ENCODE data around the gene NDC80.
"Not testable (repeated sequence)": the region's sequence is repeated elsewhere in the genome, so short reads cannot be mapped to it uniquely, and the experiment has no call there.

The NDC80 gene

DNA sequence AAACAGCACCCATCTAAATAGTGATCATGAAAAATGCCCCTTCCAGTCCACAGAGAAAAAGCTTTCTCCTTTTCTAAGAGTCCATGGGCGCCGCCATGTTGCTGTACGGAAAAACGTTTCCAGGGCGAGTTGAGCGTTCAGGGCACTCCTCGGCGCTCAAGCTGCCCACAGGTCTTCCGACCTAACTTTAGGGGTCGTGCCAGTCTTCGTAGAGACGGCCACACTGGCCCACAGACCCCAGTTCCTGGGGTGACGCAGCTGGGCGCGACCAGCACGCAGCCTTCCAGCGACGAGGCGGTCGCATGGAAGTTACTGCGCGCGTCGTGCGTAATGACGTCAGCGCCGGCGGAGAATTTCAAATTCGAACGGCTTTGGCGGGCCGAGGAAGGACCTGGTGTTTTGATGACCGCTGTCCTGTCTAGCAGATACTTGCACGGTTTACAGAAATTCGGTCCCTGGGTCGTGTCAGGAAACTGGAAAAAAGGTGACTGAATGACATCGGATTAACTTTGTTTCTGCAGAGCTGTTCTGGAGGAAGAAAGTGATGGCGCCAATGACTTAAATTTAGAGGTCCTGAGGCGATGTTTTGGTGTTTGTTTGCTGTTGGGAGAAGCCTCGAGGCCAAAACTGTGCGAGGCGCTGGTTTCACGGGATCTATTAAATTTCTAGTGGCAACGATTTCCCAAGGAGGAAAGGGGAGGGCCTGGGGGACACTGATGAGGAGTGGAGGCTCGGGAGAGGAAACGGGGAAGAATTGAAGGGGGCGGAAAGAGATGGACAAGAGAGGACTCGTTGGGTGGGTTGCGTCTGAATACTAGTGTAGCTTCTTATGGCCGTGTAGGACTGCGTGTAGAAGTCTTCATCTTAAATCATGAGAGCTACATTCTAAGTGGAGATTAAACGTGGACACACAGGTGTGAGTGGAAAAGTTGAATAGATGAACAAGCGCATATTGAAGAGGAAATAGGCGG lies at the start of gene NDC80, which contains the start of gene METTL4:
NDC80 (plus strand) TSS at position 358 of the 971 bp plus-strand sequence. CDS start 1,429 bp downstream, outside the sequence.
METTL4 (minus strand) TSS at position 306 of the 971 bp plus-strand sequence. CDS start 4,289 bp downstream, outside the sequence.
- peaks cover 24 to 42% (median 38%) of the 10 kb centered on the region in 10 experiments for H3K4me1 ChIP-seq

GRCh38 chr18:2522112-2522511 lies 49.2 kb upstream of the NDC80 start:
- no peak for TF ChIP-seq Cebpa-rat (IDR thresholded peaks at IDR 0.05)
- Histone ChIP-seq H3K27ac (no peak overlapping the region), H3K4me1 (peaks cover 0 to 11% (median 5%) of the 10 kb centered on the region in 10 experiments; a peak in 8 of 20 replicates), H3K36me3 (no peaks in the 10 kb centered on the region), H3K4me3 (no peak overlapping the region), H3K9ac (no peak overlapping the region), H4K20me1 (no peaks in the 10 kb centered on the region), H3K4me2 (peak overlapping the region in 10 of 11 experiments; percentile 1 to 61 (median 21); a peak in 12 of 22 replicates), H3K9me3 (replicated peaks in 1 of 11) (peaks cover 0 to 10% (median 0%) of the 10 kb centered on the region in 11 experiments; a peak in 2 of 22 replicates), H3K27me3 (no peaks in the 10 kb centered on the region)

More for the DNA sequence above, at the start of gene NDC80, which contains the start of gene METTL4:
- Histone ChIP-seq H3K9me3 (replicated peaks in 1 of 11) (no peaks in the 10 kb centered on the region), H3K27me3 (no peaks in the 10 kb centered on the region), H3K36me3 (peaks cover 6 to 43% (median 24%) of the 10 kb centered on the region in 11 experiments; a peak in 21 of 22 replicates), H3K4me3 (peak within 1 kb of the TSS; percentile 63 to 91 (median 79)), H3K4me2 (peak within 1 kb of the TSS; percentile 79 to 94 (median 83)), H3K27ac (peak within 1 kb of the TSS; percentile 88 to 99 (median 95)), H4K20me1 (peaks cover 0 to 8% (median 0%) of the 10 kb centered on the region in 11 experiments; a peak in 2 of 22 replicates), H3K9ac (peak within 1 kb of the TSS; percentile 88 to 98 (median 91))
- TF ChIP-seq Cebpa-rat (IDR thresholded peaks at IDR 0.05), result no peak

DNA sequence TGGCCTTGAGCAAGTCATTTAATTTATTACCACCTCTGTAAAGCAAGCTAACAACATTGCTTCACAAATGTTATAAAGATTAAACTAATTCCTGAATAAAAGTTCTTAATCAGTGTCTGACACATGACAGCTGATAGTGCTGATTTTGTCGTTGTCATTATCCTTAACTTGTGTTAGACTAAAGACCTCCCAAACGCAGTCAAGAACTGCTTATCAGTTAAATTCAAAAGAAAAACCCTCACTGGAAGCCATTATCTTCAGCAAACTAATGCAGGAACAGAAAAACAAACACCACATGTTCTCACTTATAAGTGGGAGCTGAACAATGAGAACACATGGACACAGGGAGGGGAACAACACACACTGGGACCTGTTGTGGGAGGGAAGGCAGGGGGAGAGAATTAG lies 46.6 kb upstream of the NDC80 start:
- not testable (repeated sequence) for H4K20me1 ChIP-seq; H3K9ac ChIP-seq; H3K4me3 ChIP-seq; H3K36me3 ChIP-seq; H3K27me3 ChIP-seq; H3K4me2 ChIP-seq; H3K27ac ChIP-seq; H3K9me3 ChIP-seq (replicated peaks in 1 of 11)
- H3K4me1 ChIP-seq, result peaks cover 0 to 11% (median 5%) of the 10 kb centered on the region in 10 experiments; a peak in 7 of 20 replicates

- H3K36me3 ChIP-seq, result no peaks in the 10 kb centered on the region
- peaks cover 0 to 21% (median 12%) of the 10 kb centered on the region in 11 experiments; a peak in 16 of 22 replicates for H3K9me3 ChIP-seq (replicated peaks in 1 of 11)
- no peak overlapping the region for H3K9ac ChIP-seq
- no peaks in the 10 kb centered on the region for H4K20me1 ChIP-seq
- H3K4me3 ChIP-seq, result no peak overlapping the region
- no peak overlapping the region for H3K27ac ChIP-seq
- TF ChIP-seq Cebpa-rat (IDR thresholded peaks at IDR 0.05), result no peak
- H3K4me2 ChIP-seq, result no peak overlapping the region
- peaks cover 0 to 11% (median 5%) of the 10 kb centered on the region in 10 experiments; a peak in 7 of 20 replicates for H3K4me1 ChIP-seq
- H3K27me3 ChIP-seq, result no peaks in the 10 kb centered on the region
Observed at GRCh38 chr18:2526329-2526728, 45.0 kb upstream of the NDC80 start.

GRCh38 chr18:2529154-2529553 lies 42.2 kb upstream of the NDC80 start:
- TF ChIP-seq Cebpa-rat (IDR thresholded peaks at IDR 0.05), result no peak
- Histone ChIP-seq H3K4me2 (no peak overlapping the region), H3K27me3 (no peaks in the 10 kb centered on the region), H3K4me1 (peaks cover 0 to 5% (median under 1%) of the 10 kb centered on the region in 10 experiments; a peak in 8 of 20 replicates), H4K20me1 (no peaks in the 10 kb centered on the region), H3K9me3 (replicated peaks in 1 of 11) (peaks cover 18 to 49% (median 36%) of the 10 kb centered on the region in 11 experiments), H3K27ac (no peak overlapping the region), H3K36me3 (peaks cover 0 to 13% (median 6%) of the 10 kb centered on the region in 11 experiments; a peak in 6 of 22 replicates), H3K4me3 (no peak overlapping the region), H3K9ac (no peak overlapping the region)

- no peaks in the 10 kb centered on the region for H3K27me3 ChIP-seq
- peaks cover 18 to 54% (median 38%) of the 10 kb centered on the region in 11 experiments for H3K9me3 ChIP-seq (replicated peaks in 1 of 11)
- H3K36me3 ChIP-seq, result peaks cover 0 to 28% (median 6%) of the 10 kb centered on the region in 11 experiments; a peak in 9 of 22 replicates
- no peak overlapping the region for H3K27ac ChIP-seq
- no peak for TF ChIP-seq Cebpa-rat (IDR thresholded peaks at IDR 0.05)
- peaks cover 0 to 31% (median 20%) of the 10 kb centered on the region in 10 experiments; a peak in 15 of 20 replicates for H3K4me1 ChIP-seq
- no peak overlapping the region for H3K9ac ChIP-seq
- H4K20me1 ChIP-seq, result no peaks in the 10 kb centered on the region
- 0 out of 20 replicates have a peak overlapping the region, but pooled peaks of 1 of the 10 experiments have one; percentile 4 for H3K4me3 ChIP-seq
- H3K4me2 ChIP-seq, result no peak overlapping the region
Observed at GRCh38 chr18:2531751-2532150, 39.6 kb upstream of the NDC80 start.

GRCh38 chr18:2532797-2533196 lies 38.6 kb upstream of the NDC80 start:
- H3K9ac ChIP-seq, result no peak overlapping the region
- H3K27ac ChIP-seq, result no peak overlapping the region
- TF ChIP-seq Cebpa-rat (IDR thresholded peaks at IDR 0.05), result no peak
- H3K4me3 ChIP-seq, result no peak overlapping the region
- H3K4me2 ChIP-seq, result no peak overlapping the region
- H3K9me3 ChIP-seq (replicated peaks in 1 of 11), result peaks cover 18 to 59% (median 38%) of the 10 kb centered on the region in 11 experiments
- no peaks in the 10 kb centered on the region for H3K27me3 ChIP-seq
- no peaks in the 10 kb centered on the region for H4K20me1 ChIP-seq
- peaks cover 0 to 30% (median 10%) of the 10 kb centered on the region in 11 experiments; a peak in 10 of 22 replicates for H3K36me3 ChIP-seq
- peaks cover 0 to 34% (median 21%) of the 10 kb centered on the region in 10 experiments; a peak in 15 of 20 replicates for H3K4me1 ChIP-seq

DNA sequence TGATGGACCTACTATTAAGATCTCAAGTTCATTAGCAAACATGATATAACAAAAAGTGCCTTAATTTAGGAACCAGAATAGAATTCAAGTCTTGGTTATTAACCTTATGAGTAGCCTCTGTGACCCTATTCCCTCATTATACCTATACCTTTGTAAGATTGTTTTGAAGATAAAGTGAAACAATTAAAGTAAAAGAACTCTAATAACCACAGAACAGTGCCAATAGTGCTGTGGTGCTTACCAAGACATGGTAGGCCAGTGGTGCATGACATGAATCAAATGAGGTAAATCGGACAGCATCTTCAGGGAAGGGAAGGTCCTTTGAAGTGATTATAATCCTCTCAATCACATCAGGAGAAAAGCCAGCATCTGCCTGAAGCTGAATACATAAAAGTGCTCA lies 36.5 kb upstream of the NDC80 start:
- H3K9ac ChIP-seq, result no peak overlapping the region
- H3K27me3 ChIP-seq, result no peaks in the 10 kb centered on the region
- H3K4me1 ChIP-seq, result peaks cover 0 to 35% (median 21%) of the 10 kb centered on the region in 10 experiments; a peak in 16 of 20 replicates
- peaks cover 18 to 53% (median 33%) of the 10 kb centered on the region in 11 experiments for H3K9me3 ChIP-seq (replicated peaks in 1 of 11)
- no peaks in the 10 kb centered on the region for H4K20me1 ChIP-seq
- 0 out of 20 replicates have a peak overlapping the region, but pooled peaks of 1 of the 10 experiments have one; percentile 9 for H3K4me3 ChIP-seq
- H3K4me2 ChIP-seq, result peak overlapping the region in 8 of 11 experiments; percentile 43 to 87 (median 70); a peak in 16 of 22 replicates
- H3K27ac ChIP-seq, result no peak overlapping the region
- peaks cover 4 to 40% (median 16%) of the 10 kb centered on the region in 11 experiments; a peak in 14 of 22 replicates for H3K36me3 ChIP-seq
- TF ChIP-seq Cebpa-rat (IDR thresholded peaks at IDR 0.05), result no peak
